ENCODE results near the gene TINAGL1.

- no peak for TF ChIP-seq CTCF (IDR thresholded peaks at IDR 0.05)
- TF ChIP-seq POLR2A (IDR thresholded peaks at IDR 0.05) = no peak
- no peak for TF ChIP-seq EP300 (IDR thresholded peaks at IDR 0.05)
Measured at GRCh38 chr1:31586376-31587327, 10.3 kb downstream of the TINAGL1 start.
